GM18511 (cell line): Measurements from ENCODE around the gene ATP2A3.
A peak's percentile ranks its signal among the peaks of the same experiment; 100 is the strongest.

ENCODE experiments used
- ATAC-seq: cut with Tn5 transposase; IDR thresholded peaks from one replicate; pipeline ENCODE4 v1.9.1; 2021; ENCODE audit warnings: mild to moderate bottlenecking, moderate library complexity; ENCODE audit not compliant: unreplicated experiment

ATP2A3 gene

DNA sequence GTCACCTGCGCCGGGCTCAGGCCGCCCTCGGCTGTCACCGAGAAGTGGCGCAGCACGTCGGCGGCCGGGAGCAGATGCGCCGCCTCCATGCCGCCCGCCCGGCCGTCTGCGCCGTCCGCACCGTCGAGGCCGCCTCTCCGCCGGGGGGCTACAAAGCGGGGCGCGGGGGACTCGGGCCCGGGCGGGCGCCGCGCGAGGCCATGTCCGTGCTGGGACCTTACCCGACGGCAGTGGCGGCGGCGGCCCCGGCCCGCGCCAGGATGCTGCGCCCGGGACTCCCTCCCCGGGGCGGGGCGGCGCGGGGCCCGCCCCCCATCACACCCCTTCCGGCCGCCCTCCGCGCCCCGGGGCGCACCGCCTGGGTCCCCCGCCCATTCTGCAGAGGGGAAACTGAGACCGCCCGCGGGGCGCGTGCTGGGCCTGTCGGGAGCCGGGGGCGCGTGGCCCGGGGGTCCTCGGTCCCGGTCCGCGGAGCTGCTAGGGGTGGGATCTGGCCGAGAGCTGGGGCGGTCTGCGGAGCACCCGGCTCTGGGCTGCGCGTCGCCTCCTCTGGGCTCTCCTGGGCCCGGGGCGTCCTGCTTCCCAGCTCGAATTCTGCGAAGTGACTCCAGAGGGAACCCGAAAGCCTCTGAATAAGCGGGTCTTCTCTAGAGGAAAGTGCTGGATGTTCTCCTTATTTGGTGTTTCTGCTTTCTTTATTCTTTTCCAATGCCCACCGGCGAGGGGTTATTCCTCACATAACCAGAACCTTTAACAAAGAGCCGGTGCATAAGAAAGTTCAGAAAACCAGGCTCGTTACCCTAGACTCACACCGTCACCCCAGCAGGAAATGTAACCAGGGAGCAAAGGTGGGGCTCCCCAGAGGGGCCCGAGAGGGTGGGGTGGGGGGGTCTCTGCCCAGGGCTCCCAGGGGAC is at the start of gene ATP2A3:
Gene ATP2A3 (minus strand): TSS at position 235 of the 915 bp plus-strand sequence. CDS start 146 bp downstream, at position 89.
- ATAC-seq: peak; percentile 63

DNA sequence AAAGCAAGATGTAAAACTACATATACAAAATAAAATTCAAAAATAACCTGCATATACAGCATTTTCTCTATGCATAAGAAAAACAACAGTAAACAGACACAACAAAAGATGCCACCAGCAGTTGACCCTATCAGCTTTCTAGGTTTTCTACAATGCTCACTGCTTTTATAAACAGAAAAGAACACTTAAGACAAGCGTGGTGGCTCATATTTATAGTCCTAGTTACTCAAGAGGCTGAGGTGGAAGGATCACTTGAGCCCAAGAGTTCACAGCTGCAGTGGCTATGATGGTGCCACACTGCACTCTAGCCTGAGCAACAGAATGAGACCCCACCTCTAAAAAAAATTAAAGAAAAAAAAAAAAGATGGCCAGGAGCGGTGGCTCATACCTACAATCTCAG is 46.5 kb upstream of the ATP2A3 start:
- ATAC-seq: no peak

DNA sequence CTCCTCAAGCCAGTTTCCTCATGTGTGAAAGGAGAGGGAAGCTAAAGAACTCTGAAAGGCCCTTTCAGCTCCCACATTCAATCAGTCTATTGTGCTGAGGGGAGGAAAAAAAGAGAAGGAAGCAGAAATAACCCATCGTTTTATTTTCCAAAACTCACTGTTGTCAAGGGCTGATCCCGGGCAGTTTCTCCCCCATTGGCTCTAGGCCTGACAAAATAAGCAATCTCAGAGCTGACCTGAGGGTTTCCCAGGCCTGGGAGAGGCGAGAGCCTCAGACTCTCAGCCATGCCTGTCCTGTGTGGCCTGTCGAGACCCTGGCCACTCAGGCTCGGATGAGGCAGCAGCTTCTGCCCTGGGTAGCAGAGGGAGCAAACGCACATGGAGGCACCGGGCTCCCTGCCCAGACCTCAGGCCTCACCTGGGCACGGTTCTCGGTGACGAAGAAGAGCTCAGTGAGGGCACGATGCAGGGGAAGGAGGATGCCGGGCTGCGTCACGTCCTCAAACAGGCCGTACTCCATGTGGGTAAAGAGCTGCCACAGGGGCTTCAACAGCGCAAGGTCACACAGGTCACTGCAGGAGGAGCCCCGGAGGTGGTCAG is 45.0 kb upstream of the ATP2A3 start:
- ATAC-seq: no peak

DNA sequence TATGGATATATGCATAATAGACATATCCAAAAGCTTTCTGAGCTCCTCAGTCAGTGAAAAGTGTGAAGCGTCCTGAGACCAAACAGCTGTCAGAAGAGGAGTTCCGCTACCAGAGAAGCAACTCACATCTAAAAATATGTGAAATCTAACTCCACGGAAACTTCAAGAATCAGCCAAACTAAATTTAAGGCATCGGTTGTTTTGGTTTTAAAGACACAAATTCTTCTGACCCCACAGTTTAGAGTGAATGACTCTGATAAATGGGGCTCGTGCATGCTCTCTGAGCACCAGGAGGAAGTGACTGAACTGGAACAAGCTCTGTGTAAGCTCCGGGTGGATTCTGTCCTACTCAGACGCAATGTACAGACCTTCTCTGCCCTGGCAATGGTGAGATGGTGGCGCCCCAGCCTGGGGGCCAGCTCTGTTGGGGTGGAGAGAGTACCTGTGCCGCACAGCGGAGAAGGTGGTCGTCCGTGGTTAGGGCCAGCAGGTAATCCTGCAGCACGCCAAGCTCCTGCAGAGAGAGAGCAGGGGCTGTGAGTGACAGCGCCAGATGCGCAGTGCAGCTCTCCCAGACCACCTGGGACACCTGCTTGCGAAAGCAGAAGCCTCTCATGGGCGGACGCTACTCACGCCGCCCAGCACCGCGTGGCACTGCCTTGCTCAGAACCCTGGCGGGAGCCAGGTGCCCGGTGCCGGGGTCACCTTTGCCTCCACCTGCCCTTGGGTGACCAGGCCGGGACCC is 44.4 kb upstream of the ATP2A3 start:
- no peak for ATAC-seq

DNA sequence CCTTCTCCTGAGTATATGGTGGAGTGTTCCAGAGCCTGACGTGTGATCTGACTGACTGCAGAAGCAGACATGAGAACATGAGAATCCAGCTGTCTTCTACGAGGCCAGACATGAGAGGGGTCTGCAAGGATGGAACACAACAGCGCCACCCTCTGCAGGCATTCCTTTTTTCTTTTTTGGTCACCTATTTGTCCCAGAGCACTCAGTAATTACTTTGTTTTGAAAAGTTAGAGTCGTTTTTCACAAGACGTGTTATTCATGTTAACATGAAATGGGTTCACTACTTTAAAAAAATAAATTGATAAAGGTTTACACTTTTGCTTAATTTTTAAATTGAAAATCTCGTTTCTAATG is 43.8 kb upstream of the ATP2A3 start:
- no peak for ATAC-seq

DNA sequence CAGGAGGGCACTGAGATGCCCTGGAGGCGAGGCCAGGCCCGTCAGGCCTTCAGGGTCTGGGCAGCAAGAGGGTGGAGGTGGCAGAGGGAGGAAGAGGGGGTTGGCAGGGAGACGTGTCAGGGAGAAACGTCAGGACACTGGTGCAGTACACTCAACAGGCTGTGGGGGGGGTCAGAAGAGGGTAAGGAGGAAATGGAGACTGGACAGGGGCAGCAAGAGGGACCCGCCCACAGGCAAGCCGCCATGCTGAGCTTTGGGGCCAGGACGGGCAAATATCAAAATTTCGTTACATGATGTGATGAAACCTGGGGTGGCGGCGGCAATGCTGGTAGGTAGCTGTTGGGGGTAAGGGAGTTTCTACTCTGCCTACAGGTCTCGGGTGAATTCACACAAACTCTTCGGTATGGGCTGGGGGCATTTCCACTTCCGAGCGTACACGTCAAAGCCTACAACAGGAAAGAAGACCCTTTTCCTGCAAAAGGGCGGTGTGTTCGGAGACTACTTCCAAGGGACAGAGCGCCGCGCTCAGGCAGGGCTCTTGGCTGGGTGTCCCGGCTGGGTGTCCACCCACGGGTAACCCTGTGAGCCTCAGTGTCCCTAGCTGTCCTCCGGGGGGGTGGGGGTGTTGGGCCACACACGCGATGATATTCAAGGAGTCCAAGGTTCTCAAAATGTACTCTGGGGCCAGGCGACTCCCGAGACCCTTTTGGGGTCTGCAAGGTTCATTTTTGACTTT is 43.3 kb upstream of the ATP2A3 start:
- ATAC-seq: no peak

DNA sequence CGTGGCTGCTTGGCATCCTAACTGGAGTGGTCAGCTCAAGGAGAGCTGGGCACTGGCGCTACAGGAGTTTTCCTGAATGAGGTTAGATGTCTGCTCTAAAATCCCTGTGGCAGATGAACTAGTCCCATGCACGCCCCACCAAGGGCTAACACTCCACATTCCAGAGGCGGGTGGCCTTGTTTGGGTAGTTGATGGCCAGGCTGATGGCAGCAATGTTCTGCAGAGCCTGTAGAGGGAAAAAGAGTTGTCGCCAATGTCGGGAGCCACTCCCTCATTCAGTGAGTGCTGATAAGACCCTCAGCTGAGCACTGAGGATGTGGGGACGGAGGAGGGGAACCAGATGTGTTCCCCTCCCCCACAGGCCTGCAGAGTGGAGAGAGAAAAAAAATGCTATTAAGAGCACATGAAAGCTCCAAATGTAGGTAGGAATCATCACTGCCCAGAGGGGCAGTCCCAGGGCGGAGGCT is 42.5 kb upstream of the ATP2A3 start:
- no peak for ATAC-seq

DNA sequence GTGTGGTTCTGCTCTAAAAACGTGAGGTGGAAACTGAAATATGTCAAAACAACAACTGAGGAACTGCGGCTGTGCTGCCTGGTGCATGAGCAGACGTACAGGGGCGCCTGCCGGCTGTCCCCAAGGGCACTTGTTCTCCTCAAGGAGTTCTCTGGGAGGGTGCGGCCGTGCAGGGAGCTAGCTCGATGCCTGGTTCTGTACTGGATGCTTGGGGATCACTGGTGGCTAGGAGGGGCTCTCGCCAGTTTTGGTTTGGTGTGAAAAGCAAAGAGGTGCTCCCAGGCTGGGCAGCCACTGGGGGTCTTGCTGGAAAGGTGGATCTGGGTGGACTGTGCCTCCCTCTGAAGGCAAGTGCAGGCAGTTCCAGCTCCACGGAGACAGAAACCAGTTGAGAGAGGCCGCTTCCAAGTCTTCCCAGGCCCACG is 41.9 kb upstream of the ATP2A3 start:
- no peak for ATAC-seq

DNA sequence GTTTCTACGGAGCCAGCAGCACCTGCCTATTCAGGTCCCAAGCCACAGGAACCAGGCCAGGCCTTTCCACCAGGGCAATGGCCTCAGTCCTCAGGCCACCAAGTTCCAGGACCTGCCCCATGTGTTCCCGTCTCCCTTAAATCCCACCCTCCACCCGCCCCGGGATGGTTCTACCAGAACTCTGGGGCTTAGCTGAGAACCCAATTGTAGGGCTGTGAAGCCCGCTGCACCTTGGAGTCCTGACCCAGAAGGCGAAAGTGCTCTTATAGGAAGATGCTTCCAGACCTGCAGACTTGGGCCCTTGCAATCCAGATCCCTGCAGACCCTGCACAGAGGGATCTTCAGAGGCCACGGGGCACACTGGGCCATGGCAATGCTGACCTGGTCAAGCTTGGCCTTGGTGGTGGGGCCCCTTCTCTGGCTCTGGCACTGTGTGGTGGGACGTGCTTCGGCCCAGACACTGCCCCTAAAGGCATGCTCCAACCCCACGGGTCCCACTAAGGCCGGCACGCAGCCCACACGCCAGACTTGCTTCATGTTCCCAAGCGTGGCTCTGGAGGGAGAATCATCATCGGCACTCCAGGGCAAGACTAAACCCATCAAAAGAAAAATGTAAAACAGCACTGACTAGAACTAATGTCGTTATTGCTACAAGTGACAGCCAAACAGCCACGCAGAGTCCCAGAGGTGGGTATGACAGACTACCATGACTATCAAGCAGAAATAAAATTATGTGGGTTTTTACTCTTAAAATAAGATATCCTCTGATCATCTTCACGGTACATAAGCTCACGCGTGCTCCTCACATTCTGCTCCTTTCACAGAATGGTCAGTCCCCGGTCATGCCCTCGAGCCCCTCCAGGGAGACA is 41.3 kb upstream of the ATP2A3 start:
- ATAC-seq: no peak

DNA sequence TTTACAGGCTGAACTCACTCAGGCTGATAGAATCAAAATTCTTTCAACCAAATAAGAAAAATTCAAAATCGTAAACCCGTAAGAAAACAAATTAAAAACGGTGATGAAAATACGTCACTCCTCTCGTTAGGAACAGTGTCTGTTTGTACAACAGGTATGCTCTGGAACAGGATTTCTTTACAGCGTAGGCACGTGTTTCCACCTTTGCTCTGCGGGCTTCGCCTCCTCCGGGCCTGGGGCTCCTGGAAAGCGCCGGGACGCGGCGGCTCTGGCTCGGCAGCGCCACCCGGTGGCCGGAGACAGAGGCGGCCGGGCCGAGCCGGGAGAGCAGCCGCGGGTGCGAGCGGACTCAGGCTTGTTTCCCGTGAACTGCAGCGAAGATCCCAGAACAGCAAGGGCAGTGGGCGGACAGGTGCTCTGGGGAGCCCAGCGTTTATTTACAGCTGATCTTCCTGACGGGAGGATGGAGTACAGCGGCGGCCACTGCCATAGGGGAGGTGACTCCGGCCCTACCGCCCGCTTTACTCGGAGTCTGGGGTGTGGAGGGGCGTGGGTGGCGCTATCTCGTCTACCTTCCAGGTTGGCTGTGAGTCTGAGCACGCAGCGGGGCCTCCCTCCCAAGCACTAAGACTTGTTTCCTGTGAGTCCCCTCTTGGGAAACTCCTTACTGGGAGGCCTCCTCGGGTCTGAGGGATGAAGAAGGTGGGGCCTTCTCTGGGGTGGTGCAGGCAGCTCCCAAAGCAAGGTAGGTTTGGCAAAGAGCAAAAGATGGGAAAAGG is 40.5 kb upstream of the ATP2A3 start:
- ATAC-seq: no peak

DNA sequence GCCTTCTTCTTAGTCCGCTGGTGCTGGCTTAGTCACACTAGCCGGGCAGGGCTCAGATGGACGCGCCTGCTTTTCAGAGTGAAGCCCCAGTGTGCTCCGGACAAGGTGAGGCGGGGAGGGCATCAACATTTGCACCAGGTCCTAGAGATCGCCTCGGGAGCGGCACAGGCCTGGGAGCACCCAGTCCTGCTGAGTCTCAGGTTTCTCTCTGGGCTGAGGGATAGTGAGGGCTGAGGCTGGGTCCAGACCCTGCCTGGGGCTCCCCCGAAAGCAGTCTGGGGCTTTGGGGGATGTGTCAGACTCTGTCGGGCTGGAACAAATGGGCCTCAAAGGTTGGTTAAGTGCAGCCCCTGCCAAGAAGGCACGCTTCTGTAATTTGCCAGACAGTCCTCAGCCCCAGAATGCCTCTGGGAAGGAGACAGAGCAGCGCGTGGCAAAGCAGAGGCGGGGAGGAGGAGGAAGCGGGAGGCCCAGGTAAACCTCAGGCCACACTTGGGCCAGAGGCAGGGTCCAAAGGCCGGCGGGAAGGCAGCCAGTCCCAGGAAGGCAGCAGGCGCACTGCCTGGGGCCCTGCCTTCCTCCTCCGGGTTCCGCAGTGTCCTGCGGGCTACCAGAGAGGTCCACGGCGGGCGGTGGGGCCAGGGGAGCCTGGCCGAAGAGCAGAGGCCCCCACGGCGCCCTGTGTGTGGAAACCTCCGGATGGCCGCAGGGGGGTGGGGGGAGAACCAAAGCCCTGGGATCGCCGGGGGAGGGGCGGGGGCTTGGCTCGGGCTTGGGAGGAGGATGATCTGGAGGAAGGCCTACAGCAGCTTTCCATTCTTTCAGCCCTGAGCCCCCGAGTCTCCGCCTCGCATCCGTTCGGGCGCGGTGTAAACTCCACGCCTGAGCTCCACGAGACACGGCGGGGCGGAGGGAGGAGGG is 39.5 kb upstream of the ATP2A3 start:
- ATAC-seq: no peak

DNA sequence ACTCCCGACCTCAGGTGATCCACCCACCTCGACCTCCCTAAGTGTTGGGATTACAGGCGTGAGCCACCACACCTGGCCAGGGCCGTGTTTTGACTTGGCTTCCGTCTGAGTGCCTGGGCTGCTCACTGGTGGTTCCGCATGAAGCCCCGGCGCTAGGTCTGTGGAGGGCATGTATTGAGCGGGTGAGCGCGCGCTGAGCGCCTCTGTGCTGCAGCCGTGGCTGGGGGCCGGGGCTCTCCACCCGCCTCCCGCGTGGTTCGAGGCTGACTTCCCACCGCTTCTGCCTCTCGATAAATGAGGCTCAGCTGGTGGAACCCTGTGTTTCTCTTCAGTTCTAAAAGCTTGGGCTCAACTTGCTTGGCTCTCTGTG is 38.9 kb upstream of the ATP2A3 start:
- no peak for ATAC-seq

DNA sequence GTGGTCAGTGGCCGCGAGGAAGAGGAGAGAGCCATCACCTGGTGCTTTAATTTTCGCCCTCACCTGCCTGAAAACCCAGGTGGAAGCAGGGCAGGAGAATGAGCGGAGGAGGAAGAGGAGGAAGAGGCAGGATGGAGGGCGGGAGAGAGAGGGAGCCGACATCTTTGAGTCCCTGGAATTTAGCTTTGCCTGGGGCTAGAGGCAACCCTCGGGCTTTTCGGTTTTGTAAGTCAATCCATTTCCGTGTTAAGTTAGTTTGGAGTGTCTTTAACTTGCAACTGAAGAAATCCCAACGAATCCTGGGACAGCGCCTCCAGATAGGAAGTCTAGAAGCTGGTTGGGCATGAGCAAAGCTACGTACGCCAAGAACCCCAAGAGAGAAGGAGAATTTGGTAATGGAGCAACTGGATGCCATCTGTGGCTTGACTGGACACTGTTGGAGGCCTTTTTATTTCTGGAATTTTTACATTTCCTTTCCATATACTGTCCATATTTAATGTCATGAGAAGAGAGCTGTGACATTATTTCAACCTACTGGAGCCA is 36.9 kb upstream of the ATP2A3 start:
- ATAC-seq: no peak

DNA sequence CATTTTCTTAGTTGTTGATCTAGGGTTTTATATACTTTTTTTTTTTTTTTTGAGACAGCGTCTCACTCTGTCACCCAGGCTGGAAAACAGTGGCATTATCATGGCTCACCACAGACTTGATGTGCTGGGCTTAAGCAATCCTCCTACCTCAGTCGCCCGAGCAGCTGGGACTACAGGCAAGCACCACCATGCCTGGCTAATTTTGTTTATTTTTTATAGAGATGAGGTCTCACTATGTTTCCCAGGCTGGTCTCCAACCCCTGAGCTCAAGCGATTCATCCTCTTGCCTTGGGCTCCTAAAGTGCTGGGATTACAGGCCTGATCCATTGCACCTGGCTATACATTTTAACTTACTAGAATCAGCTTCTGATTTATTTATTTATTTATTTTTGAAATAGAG is 34.2 kb upstream of the ATP2A3 start:
- ATAC-seq: no peak

DNA sequence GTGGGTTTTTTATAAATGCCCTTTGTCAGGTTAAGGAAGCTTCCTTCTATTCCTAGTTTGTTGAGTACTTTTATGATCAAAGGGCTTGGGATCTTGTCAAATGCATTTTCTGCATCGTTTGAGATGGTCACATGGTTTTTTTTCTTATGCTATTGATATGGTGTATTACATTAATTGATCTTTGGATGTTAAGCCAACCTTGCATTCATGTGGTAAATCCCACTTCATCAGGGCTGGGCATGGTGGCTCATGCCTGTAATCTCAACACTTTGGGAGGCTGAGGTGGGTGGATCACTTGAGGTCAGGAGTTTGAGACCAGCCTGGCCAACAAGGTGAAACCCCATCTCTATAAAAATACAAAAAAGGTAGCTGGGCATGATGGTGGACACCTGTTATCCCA is 30.8 kb upstream of the ATP2A3 start:
- ATAC-seq: no peak

DNA sequence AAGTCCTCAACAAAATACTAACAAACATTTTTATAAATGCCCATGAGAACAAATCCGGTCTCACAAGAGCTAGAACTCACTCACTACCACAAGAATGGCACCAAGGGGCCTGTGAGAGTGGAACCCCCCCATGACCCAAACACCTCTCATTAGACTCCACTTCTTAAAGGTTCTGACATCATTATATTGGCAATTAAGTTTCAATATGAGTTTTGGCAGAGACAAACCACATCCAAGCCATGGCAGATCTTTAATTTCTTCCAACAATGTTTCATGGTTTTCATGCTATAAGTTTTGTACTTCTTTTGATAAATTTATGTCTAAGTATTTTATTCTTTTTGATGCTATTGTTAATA is 30.0 kb upstream of the ATP2A3 start:
- ATAC-seq: no peak

DNA sequence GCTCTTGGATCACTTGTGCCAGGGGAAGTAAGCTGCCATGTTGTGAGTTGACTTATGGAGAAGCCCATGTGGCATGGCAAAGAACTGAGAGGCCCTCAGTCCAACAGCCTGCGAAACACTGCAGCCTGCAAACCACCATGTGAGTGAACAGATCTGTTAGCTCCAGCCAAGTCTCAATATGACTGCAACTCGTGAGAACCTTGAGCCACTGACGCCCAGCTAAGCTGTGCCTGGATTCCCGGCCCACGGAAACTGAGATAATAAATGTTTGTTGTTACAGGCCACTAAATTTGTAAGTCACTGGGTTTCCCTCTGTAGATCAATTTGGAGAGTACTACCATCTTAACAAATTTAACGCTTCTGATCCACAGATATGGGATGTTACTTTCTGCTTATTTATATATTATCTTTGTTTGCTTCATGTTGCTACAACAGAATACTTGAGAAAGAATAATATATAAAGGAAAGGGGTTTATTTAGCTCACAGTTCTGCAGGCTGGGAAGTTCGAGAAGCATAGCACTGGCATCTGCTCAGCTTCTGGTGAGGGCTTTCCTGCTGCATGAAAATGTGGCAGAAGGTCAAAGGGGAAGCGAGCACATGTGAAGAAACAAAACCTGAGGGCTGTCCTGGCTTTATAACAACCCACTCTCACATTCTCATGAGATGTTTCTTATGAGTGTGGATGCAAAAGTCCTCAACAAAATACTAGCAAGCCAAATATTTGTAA is 29.4 kb upstream of the ATP2A3 start:
- ATAC-seq: no peak
